Measurements from ENCODE around the gene MAST4. TPM values are rescaled to one million over a fixed set of nuclear protein-coding genes. Genes with fewer than 3 reads are reported as not detected.

Gene MAST4
- total RNA-seq, 4 donors from 2014 or later: 8.2 to 203 (median 35.5) TPM

DNA sequence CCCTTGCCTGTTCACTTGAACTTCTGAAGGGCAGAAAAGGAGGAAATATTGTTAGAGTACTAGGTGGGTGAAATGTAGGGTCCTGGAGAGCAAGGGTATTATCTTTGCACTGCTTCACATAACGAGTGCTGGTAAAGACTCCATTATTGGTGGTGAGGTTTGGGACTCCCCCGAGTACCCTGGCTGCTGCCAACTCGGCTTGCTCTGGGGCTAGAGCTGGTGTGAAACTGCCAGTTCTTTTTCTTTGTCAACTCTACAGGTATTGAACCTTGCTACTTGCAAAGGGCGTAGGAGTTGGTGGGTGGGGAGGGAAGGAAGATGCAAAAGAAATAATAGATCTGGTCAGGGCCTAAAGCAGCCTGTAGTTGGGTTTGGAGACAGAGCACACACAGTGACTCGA, 16.0 kb downstream of the MAST4 start:
- no peaks in the 10 kb centered on the region for H3K36me3 ChIP-seq
- no peak for DNase-seq
- H3K4me1 ChIP-seq: no peaks in the 10 kb centered on the region
- H3K27ac ChIP-seq: no peak overlapping the region
- no peaks in the 10 kb centered on the region for H3K27me3 ChIP-seq
- no peak overlapping the region for H3K4me3 ChIP-seq
- intact Hi-C loops (cut with DNase I; ENCODE audit: low total_unique reads): no loop called here
- no peaks in the 10 kb centered on the region for H3K9me3 ChIP-seq
- TF ChIP-seq, protein P1, sequence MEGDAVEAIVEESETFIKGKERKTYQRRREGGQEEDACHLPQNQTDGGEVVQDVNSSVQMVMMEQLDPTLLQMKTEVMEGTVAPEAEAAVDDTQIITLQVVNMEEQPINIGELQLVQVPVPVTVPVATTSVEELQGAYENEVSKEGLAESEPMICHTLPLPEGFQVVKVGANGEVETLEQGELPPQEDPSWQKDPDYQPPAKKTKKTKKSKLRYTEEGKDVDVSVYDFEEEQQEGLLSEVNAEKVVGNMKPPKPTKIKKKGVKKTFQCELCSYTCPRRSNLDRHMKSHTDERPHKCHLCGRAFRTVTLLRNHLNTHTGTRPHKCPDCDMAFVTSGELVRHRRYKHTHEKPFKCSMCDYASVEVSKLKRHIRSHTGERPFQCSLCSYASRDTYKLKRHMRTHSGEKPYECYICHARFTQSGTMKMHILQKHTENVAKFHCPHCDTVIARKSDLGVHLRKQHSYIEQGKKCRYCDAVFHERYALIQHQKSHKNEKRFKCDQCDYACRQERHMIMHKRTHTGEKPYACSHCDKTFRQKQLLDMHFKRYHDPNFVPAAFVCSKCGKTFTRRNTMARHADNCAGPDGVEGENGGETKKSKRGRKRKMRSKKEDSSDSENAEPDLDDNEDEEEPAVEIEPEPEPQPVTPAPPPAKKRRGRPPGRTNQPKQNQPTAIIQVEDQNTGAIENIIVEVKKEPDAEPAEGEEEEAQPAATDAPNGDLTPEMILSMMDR (IDR thresholded peaks at IDR 0.05): no peak
- no peak for TF ChIP-seq POLR2A (IDR thresholded peaks at IDR 0.05)

DNA sequence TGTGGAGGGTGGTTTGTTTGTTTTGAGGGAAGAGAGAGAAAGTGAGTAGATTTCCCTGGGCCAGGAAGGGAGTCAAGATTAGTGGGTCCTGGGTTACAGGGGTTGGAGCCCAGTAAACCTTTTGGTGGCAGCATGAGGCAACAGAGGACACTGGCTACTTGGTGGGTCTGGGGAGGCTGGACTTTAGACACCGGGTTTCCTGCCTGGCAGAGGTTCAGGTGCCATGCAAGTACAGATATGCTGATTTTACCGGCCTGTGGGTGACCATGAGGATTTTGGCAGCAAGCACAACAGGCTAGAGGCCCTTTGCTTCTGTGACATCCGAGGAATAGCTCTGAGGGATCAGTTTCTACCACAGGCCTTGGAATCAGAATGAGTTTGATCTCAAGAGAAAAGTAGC, 18.9 kb downstream of the MAST4 start:
- no peaks in the 10 kb centered on the region for H3K9me3 ChIP-seq
- TF ChIP-seq, protein P1 (IDR thresholded peaks at IDR 0.05): no peak
- no peak for TF ChIP-seq POLR2A (IDR thresholded peaks at IDR 0.05)
- H3K27me3 ChIP-seq: no peaks in the 10 kb centered on the region
- intact Hi-C loops (cut with DNase I; ENCODE audit: low total_unique reads): no loop called here
- H3K27ac ChIP-seq: no peak overlapping the region
- no peaks in the 10 kb centered on the region for H3K36me3 ChIP-seq
- H3K4me3 ChIP-seq: no peak overlapping the region
- no peak for DNase-seq
- H3K4me1 ChIP-seq: no peaks in the 10 kb centered on the region

DNA sequence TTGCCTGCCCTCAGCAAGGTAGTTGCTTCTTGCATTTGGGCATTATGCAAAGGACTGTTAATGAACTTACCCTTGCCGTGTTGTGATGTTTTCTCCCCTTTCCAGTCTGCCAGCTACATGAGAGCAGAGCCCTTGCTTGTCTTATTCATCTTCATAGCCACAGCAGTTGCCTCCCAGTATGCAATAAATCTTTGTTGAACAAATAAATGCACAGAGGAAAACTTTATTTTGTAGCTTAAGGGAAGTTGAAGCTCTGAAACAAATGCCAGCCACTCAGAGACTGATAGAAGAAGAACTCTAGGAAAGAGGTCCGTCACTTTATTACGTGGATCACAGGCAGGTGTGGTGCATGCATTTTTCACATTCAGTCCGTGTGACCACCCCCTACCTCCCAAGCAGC, 19.7 kb downstream of the MAST4 start:
- intact Hi-C loops (cut with DNase I; ENCODE audit: low total_unique reads): no loop called here
- Histone ChIP-seq H3K4me1 (no peaks in the 10 kb centered on the region), H3K9me3 (no peaks in the 10 kb centered on the region), H3K27ac (no peak overlapping the region), H3K4me3 (no peak overlapping the region), H3K27me3 (no peaks in the 10 kb centered on the region), H3K36me3 (no peaks in the 10 kb centered on the region)
- DNase-seq: no peak
- TF ChIP-seq, protein P1 (IDR thresholded peaks at IDR 0.05): no peak
- no peak for TF ChIP-seq POLR2A (IDR thresholded peaks at IDR 0.05)

DNA sequence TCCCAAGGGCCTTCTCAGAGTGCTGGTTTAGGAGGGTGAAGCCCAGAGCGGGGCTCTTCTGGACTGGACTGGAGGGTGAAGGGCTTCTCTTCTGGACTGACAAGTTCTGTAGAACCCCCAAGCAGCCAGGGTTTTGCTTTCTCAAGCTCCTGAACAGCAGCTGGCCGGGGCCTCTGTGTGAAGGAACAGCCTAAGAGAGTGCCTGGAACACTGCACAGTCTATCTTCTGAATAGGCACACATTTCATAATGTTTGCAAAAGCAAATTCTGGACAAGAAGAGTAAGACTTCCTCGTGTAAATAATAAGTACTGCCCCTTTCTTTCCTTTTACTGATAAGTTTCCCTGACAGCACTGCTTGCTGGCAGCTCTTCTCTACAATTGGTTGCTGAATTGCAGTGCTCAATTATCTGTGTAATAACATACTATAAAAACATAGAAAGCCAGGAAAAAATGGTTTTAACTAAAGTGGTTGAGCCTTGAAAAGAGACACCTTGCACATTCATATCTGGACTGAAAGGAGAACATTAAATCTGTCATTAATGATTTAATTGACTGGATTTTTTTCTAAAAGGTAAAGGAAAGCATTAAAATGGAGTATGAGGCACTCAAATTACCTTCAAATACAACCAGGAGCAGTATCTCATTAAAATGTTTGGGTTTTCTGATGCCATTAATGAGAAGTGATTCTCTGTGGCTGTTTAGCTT, 20.5 kb downstream of the MAST4 start:
- Histone ChIP-seq H3K9me3 (no peaks in the 10 kb centered on the region), H3K27ac (peak overlapping the region; percentile 22 to 34), H3K4me3 (no peak overlapping the region), H3K27me3 (no peaks in the 10 kb centered on the region), H3K36me3 (no peaks in the 10 kb centered on the region), H3K4me1 (no peaks in the 10 kb centered on the region)
- intact Hi-C loops (cut with DNase I; ENCODE audit: low total_unique reads): no loop called here
- TF ChIP-seq POLR2A (IDR thresholded peaks at IDR 0.05): no peak
- TF ChIP-seq, protein P1 (IDR thresholded peaks at IDR 0.05): no peak
- no peak for DNase-seq

DNA sequence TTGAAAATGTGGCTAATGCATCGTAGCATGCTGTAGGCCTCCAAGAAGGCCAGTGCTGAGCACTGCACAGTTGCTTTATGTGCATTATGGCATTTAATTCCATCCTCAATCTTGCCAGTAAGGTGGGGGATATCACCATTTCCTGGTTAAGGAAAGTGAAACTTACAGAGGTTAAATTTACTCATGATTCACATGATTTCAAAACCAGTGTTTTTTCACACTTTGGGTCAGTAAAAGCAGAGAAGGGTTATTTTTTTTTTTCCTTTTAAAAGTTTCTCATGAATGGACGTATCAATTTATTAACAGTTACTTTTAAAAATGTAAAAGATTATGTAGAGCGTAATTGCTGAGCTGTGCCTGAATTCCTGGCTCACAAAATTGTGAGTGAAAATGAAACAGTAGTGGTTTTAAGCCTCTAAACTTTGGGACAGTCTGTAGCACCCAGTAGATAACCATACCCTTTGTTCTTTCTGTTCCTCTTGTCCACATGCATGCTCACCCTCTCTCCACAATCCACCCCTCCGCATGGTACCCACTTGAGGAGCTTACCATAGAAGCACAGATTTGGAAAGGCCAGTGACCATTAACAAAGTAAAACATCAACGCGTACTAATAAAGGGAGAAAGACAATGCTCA, 21.2 kb downstream of the MAST4 start:
- Histone ChIP-seq H3K36me3 (no peaks in the 10 kb centered on the region), H3K27me3 (no peaks in the 10 kb centered on the region), H3K27ac (no peak overlapping the region), H3K9me3 (no peaks in the 10 kb centered on the region), H3K4me1 (no peaks in the 10 kb centered on the region), H3K4me3 (no peak overlapping the region)
- no peak for TF ChIP-seq POLR2A (IDR thresholded peaks at IDR 0.05)
- TF ChIP-seq, protein P1 (IDR thresholded peaks at IDR 0.05): no peak
- no peak for DNase-seq
- intact Hi-C loops (cut with DNase I; ENCODE audit: low total_unique reads): no loop called here

Measured in uterus (tissue), 4 donors.